Nucleus accumbens (tissue), 56 donors: ENCODE results near the gene RFC1.
"Not testable (repeated sequence)": the region's sequence is repeated elsewhere in the genome, so short reads cannot be mapped to it uniquely, and the experiment has no call there.

Experiments
- DNase-seq, 56 donors: peaks; one replicate each; lab custom pipeline; 2025; lab: John Stamatoyannopoulos, UW

RFC1 gene

GRCh38 chr4:39320381-39321115, 45.6 kb downstream of the RFC1 start:
- no peak for DNase-seq

GRCh38 chr4:39319676-39320075, 46.5 kb downstream of the RFC1 start:
- DNase-seq = no peak

GRCh38 chr4:39312816-39313215, 53.3 kb downstream of the RFC1 start:
- DNase-seq = no peak

- DNase-seq = no peak
These were observed 57.6 kb downstream of the RFC1 start for GRCh38 chr4:39308611-39309010.

GRCh38 chr4:39305912-39306677, 60.1 kb downstream of the RFC1 start:
- no peak for DNase-seq

GRCh38 chr4:39304651-39305050, 61.5 kb downstream of the RFC1 start:
- DNase-seq = no peak

- DNase-seq = no peak
These were observed 62.3 kb downstream of the RFC1 start for GRCh38 chr4:39303871-39304270.

GRCh38 chr4:39302901-39303300, 63.3 kb downstream of the RFC1 start:
- no peak for DNase-seq

- DNase-seq = no peak
These were observed 70.4 kb downstream of the RFC1 start for GRCh38 chr4:39295784-39296183.

GRCh38 chr4:39292433-39292832, 73.7 kb downstream of the RFC1 start:
- not testable (repeated sequence) for DNase-seq

GRCh38 chr4:39291686-39292085, 74.5 kb downstream of the RFC1 start:
- no peak for DNase-seq

- DNase-seq = no peak
These were observed 78.9 kb downstream of the RFC1 start for GRCh38 chr4:39287223-39287622.

GRCh38 chr4:39286263-39286662, 79.9 kb downstream of the RFC1 start:
- DNase-seq = no peak

- DNase-seq = no peak
These were observed 80.3 kb downstream of the RFC1 start for GRCh38 chr4:39285853-39286252.

GRCh38 chr4:39285111-39285795, 80.9 kb downstream of the RFC1 start:
- no peak for DNase-seq

- DNase-seq = no peak
These were observed 85.4 kb downstream of the RFC1 start for GRCh38 chr4:39280770-39281169.

- DNase-seq = no peak
These were observed 86.7 kb downstream of the RFC1 start for GRCh38 chr4:39279416-39279815.

GRCh38 chr4:39278476-39278875, 87.7 kb downstream of the RFC1 start:
- DNase-seq = peak in 28 of 56 donors; percentile 2 to 68 (median 22)

GRCh38 chr4:39277661-39278060, 88.5 kb downstream of the RFC1 start:
- DNase-seq = not testable (repeated sequence)

- no peak for DNase-seq
These were observed 91.7 kb downstream of the RFC1 start for GRCh38 chr4:39274503-39274902.

GRCh38 chr4:39263895-39264294, 102.3 kb downstream of the RFC1 start:
- DNase-seq = no peak
